NCI-H69 (cell line): ENCODE measurements around the gene GALNT14.

Experiments used
- DNase-seq: peaks from one replicate; lab custom pipeline; 2025; lab: John Stamatoyannopoulos, UW

The GALNT14 gene

DNA sequence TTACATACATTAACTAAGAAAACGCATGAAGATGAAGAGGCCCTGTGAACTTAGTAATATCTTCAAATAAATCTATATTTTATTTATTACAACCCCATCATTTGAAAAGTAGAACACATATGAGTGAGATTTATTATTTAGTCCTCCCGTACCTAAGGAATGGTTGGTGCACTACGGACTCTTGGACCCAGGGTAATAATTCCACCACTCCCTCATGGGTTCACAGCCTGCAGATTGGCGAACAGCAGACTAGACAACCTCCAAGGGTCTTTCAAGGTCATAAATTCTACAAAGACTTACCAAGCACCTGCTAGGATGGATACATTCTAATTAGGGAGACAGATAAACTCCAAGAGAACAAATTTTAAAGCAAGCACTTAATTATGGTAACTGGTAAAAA is 51.6 kb downstream of the GALNT14 start:
- no peak for DNase-seq

- no peak for DNase-seq
These were observed 54.8 kb downstream of the GALNT14 start for GRCh38 chr2:31083234-31083993.

GRCh38 chr2:31082002-31082401 is 56.2 kb downstream of the GALNT14 start:
- no peak for DNase-seq

DNA sequence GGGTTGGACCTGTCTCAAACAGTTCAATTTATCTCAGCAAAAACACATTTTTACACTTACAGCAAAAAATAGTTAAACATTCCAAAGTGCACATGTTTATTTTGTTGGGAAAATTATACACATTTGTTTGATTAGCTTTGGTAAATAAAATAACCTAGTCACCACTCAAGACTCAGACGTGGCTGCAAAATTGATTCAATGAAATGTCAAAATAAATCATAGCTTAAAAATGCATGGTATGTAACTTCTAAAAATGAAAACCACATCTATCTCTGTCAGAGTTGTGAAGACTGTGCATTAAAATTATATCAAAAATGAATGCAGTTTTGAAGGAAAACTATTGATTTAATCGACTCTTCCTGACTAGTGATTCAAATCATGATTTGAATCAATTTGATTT is 56.7 kb downstream of the GALNT14 start:
- no peak for DNase-seq

GRCh38 chr2:31080361-31080760 is 57.9 kb downstream of the GALNT14 start:
- DNase-seq: no peak

GRCh38 chr2:31079665-31080064 is 58.6 kb downstream of the GALNT14 start:
- DNase-seq: no peak

- no peak for DNase-seq
These were observed 59.6 kb downstream of the GALNT14 start for GRCh38 chr2:31078579-31079105.

- no peak for DNase-seq
These were observed 60.2 kb downstream of the GALNT14 start for GRCh38 chr2:31078011-31078410.

- DNase-seq: no peak
These were observed 62.2 kb downstream of the GALNT14 start for GRCh38 chr2:31075941-31076590.

GRCh38 chr2:31075431-31075830 is 62.8 kb downstream of the GALNT14 start:
- DNase-seq: peak; percentile 12

GRCh38 chr2:31071741-31072140 is 66.5 kb downstream of the GALNT14 start:
- DNase-seq: no peak

DNA sequence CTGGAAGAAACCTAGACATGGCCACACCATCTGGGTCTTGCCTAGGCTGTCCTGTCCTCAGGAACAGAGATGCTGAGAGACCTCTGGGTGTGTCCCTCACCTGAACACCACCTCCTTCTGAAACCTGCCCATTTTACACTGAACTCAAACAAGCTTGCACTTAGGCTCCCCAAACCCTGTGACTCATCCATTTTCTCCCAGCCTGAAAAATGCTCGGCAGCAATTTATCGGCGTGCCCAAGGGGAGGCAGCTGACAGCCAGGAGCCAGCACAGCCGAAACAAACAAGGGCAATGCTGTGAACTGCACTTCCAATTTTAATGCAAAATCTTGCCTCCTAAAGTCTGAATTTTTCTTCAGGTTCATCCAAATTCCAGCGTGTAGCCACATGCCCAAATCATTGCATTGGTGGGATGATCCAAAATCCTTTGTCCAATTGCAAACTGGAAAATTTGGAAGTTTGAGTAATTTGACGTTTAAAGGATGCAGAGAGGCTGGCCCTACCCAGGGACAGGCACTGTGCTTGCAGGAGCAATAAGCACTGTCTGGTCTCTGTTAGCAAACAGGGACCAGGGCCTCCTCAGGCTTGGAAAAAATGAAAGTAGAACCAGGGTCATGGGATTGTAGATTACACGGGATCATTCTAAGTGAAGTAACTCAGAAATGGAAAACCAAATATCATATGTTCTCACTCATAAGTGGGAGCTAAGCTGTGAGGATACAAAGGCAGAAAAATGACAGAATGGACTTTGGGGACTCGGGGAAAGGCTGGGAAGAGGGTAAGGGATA is 67.7 kb downstream of the GALNT14 start:
- DNase-seq: no peak

DNA sequence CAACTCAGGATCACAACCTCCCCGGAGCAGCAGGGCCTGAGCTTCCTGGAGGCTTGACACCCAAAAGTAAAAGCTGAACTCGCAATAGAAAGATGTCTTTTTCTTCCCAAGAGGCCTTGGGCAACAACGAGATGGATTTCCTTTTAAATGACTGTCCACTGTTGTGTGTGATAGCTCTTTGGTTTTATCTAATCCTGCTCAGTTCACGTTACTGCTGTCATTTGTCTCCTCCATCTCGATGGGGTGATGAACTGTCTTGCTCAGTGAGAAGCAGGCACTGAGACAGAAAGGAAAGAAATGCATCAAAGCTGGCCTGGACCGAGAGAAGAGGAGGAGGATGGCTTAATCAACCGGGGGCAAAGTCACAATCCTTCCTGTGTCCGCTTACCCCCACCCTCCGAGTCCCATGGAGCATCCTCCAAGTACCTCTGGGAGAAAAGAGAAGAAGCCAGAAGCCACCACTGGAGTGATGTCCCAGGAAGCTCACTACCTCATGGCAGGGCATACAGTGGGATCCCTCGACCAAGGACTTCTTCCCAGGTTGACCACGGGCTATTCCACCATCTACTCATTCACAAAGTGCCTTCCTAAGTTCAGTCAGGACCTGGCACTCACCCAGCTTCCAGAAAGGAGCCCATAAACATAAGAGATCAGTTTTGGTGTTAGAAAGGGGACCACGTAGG is 68.5 kb downstream of the GALNT14 start:
- DNase-seq: no peak

GRCh38 chr2:31067259-31067658 is 71.0 kb downstream of the GALNT14 start:
- DNase-seq: no peak

- DNase-seq: no peak
These were observed 71.7 kb downstream of the GALNT14 start for GRCh38 chr2:31066551-31066950.

- no peak for DNase-seq
These were observed 72.2 kb downstream of the GALNT14 start for GRCh38 chr2:31066086-31066485.

DNA sequence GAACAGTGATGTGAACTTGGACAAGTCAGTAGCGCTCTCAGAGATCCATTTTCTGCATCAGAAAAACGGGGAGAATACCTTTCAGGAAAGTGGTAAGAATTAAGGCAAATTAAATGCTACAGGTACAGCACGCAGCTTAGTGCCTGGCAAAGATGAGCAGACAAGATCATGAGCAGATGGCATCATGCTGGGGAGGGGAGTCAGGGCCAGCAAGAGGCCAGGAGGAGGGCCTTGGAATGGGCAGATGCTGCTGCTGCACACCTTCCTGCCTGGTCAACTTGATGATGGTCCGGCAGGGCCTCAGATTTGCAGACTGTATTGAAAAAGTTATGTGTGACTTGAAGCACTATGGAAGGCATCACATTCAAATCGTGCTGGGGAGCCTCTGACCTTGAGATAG is 72.9 kb downstream of the GALNT14 start:
- no peak for DNase-seq

DNA sequence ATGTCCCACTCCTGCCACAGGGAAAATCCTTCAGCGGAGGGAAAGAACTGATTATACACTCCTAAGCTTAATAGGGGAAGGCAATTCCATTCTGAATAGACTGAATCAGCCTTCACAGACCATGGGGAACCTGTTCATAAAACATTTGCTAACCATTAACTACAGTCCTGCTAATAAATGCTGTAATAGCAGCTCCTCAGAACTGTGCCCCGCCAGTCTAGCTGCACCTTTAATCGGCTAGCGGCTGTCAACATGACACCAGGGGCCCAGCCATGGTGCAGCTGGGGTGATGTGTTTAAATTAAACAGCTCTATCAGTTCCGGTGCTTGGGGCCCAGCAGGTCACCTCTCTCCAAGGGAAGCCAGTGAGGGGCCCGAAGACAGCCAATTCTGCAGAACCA is 77.8 kb downstream of the GALNT14 start:
- no peak for DNase-seq

- DNase-seq: no peak
These were observed 79.9 kb downstream of the GALNT14 start for GRCh38 chr2:31058096-31059035.

- DNase-seq: no peak
These were observed 80.5 kb downstream of the GALNT14 start for GRCh38 chr2:31057691-31058090.

- no peak for DNase-seq
These were observed 82.3 kb downstream of the GALNT14 start for GRCh38 chr2:31055938-31056337.
